C4-2B (cell line): ENCODE data around the gene RNF133.

Source experiments
- ZFX ChIP-seq: fragments of 450-650 bp; IDR thresholded peaks from 2 replicates; pipeline ENCODE4 v1.6.1; 2017
- TF ChIP-seq, protein P1 (sequence below): fragments of 450-650 bp; conservative IDR thresholded peaks from 2 replicates; pipeline ENCODE4 v1.5.1; 2017; ENCODE audit warnings: mild to moderate bottlenecking

DNA sequence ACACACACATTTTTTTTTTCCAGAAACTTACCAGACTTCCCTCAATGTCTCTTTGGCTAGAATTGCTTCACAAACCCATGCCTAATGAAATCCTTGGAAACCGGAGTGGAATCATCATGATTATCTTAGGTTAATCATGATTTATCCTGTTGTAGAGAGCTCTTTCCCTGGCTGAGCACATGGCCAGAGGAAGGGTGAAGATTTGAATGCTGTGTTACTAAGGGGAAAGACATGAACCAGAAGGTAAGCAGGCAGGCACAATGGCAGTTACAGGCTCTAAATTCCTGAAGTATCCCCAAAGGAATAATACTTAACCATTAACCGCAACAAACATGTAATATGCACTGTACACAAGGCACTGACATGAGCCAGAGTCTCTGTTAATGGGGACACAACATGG, 7.9 kb upstream of the RNF133 start:
- TF ChIP-seq, protein P1, sequence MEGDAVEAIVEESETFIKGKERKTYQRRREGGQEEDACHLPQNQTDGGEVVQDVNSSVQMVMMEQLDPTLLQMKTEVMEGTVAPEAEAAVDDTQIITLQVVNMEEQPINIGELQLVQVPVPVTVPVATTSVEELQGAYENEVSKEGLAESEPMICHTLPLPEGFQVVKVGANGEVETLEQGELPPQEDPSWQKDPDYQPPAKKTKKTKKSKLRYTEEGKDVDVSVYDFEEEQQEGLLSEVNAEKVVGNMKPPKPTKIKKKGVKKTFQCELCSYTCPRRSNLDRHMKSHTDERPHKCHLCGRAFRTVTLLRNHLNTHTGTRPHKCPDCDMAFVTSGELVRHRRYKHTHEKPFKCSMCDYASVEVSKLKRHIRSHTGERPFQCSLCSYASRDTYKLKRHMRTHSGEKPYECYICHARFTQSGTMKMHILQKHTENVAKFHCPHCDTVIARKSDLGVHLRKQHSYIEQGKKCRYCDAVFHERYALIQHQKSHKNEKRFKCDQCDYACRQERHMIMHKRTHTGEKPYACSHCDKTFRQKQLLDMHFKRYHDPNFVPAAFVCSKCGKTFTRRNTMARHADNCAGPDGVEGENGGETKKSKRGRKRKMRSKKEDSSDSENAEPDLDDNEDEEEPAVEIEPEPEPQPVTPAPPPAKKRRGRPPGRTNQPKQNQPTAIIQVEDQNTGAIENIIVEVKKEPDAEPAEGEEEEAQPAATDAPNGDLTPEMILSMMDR: no peak
- TF ChIP-seq ZFX: no peak
